GM21390 (cell line): ENCODE measurements around the gene CSNK1A1L.

Experiments
- ATAC-seq: cut with Tn5 transposase; IDR thresholded peaks from one replicate; pipeline ENCODE4 v1.9.1; 2021; ENCODE audit not compliant: unreplicated experiment

The CSNK1A1L gene

DNA sequence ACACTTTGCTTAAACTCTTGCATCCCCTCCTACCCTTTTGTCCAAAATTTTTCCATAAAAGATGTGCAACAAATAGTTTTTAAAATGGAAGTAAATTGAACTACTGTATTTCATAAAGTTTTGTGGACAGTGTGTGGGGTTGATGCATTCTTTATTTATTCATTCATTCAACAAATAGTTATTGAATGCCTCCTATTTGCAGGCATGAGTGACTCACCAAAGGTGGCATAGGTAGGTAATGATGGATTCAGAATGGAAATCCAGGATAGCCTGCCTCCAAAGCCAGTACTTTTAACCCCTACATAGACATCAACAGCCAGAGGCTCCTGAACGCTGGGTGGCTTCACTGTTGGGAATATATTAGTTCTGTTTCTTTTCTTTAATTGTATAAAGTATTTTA is 2.4 kb upstream of the CSNK1A1L start:
- ATAC-seq = no peak

DNA sequence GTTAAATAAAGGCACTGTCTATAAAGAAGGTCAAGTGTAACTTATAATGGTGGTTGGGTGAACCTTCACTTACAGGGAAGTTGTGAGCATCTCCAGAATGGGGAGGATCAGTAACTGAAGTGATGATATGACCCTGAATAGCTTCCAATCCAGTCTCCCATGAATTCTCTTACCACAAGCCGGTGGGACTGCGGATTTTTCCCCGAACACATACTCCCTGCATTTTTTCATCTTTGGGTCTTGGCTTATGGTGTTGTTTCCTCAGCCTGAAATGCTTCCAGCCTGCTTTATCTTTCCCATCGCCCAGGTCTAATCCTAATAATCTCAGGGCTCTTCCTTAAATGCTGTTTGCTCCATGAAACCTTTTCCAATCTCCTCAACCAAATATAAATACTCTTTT is 2.0 kb upstream of the CSNK1A1L start:
- no peak for ATAC-seq

DNA sequence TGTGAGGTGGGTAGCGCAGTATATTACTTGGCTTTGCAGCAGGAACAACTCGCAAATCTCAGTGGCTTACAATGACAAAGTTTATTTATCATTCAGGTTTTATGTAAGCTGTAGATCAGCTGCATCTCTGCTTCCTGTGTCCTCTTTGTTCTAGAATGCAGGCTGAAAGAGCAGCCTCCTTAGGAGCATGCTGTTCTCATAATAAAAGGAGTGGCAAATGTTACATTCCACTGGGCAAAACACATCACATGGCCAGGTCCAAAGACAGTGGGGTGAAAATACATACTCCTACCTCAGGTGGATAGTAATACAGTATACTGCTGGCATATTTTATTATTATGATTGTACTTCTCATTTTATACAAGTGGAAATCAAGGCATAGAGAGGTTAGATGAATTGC is 1.2 kb upstream of the CSNK1A1L start:
- ATAC-seq = no peak

DNA sequence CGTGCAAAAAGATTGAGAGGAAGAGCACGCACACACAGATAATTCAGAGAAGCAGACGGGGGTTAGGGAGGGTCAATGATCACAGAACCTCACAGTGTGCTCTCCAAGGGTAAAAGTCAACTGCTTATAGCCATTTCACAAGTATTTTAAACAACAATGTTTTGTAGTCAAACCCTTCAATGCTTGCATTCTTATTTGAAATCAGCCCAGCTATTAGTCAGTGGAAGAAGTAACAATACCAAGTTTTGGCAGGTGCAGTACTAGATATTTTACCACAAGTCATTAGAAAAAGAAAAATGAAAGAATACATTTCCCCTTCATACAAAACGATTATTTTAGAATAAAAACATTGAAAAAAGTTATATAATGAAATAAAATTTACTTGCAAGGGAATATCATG is 2.6 kb downstream of the CSNK1A1L start:
- no peak for ATAC-seq

DNA sequence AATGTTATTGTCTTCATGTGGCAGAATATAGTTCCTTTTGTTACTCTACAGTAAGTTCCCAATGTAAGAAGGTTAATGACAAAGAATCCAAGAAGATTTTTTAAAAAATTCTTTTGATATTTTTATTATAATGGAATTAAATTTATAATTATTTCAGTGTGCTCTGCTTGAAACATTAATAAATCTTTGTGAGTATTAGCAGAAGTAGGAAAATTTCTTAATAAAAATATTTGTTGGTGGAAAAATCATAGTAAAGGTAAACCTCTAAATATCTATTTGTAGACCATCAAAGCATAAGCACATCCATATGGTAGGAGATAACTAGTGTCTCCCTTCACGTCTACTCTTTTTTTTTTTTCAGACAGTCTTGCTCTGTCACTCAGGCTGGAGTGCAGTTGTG is 4.3 kb downstream of the CSNK1A1L start:
- ATAC-seq = no peak

GRCh38 chr13:37100731-37101130 is 4.7 kb downstream of the CSNK1A1L start:
- ATAC-seq = no peak

DNA sequence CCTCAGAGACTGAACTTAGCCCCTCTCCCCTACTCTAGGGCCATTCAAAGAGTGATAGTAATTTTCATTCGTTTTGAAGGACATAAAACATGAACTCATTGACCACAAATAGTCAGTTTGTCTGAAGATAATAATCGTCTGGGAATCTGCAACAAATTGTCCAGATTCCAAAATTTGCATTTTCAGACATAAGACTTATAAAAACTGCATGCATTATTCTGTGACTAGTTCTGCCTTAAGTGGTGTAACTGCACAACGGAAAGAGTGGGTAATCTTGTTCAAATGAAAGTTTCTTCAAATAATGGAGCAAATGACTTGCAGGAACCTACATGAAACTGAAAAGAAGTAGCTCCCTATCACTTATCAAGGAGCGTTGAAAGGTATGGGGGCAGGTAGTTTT is 8.4 kb downstream of the CSNK1A1L start:
- ATAC-seq = no peak

DNA sequence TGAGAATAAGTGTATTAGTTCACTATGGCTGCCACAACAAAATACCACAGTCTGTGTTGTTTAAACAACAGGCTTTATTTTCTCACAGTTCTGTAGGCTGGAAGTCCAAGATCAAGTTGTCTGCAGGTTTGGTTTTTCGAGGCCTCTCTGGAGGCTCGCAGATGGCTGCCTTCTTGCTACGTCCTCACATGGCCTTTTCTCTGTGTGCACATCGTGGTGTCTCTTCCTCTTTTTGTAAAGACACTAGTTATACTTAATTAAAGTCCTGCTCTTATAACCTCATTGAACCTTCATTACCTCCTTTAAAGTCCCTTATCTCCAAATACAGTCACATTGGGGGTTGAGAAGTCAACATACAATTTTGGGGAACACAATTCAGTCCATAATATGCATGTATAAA is 10.6 kb downstream of the CSNK1A1L start:
- no peak for ATAC-seq

- ATAC-seq = no peak
These were observed 11.4 kb downstream of the CSNK1A1L start for GRCh38 chr13:37094099-37094498.

DNA sequence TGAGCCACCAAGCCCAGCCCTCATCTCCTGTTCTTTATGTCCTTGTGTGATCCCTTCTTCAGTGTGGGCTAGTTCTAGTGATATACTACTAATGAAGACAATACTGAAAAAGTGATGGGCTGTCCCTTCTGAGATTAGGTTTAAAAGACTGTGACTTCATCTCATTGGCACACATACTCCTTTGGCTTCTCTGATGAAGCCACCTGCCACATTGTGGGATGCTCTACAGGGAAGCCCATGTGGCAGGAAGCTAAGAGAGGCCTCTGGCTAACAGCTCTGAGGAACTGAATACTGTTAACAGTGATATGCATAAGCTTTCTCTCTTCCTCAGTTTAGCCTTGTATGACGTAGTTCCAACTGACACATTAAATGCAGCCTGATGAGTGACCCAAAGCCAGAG is 13.6 kb downstream of the CSNK1A1L start:
- no peak for ATAC-seq

GRCh38 chr13:37090912-37091311 is 14.6 kb downstream of the CSNK1A1L start:
- ATAC-seq = no peak

GRCh38 chr13:37089495-37089894 is 16.0 kb downstream of the CSNK1A1L start:
- ATAC-seq = no peak

- ATAC-seq = no peak
These were observed 18.0 kb downstream of the CSNK1A1L start for GRCh38 chr13:37087486-37087885.

DNA sequence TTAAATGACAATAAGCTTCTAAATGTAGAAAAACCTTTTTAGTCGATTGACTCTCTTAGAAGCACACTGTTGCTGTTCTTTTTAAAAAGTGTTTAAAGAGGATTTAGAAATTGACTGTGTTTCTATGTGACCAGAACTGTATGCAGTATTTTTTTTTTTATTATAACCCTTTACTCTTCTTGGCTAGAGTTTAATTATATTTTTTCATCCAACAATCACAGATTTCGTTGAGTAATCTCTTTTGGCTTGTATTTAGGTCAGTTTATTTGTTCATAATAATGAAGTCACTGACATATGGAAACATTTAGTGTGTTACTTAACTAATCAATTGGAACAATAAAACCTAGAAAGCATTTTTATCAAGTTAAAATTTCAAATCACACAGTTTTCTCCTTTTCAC is 19.9 kb downstream of the CSNK1A1L start:
- ATAC-seq = no peak

GRCh38 chr13:37076818-37077217 is 28.6 kb downstream of the CSNK1A1L start:
- ATAC-seq = no peak

DNA sequence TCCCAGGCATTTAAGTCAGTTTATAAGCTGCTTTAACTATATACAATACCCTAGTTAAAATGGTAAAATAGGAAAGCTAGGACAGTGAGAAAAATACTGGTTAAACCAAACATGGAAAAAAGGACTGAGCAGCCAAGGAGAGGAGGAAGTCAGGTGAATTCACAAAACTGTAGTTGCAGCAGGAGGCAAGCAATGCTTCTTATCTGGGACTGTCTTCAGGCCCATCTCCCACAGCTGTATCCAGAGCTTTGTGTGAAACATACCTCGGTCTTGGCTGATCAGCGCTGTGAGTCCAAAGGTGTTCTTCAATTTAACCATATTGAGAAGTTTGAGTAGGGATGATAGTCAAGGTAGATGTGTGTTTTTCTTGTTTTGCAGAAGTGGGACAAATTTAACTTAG is 30.3 kb downstream of the CSNK1A1L start:
- ATAC-seq = no peak

- ATAC-seq = no peak
These were observed 30.8 kb downstream of the CSNK1A1L start for GRCh38 chr13:37074703-37075102.

- no peak for ATAC-seq
These were observed 33.4 kb downstream of the CSNK1A1L start for GRCh38 chr13:37072024-37072423.

DNA sequence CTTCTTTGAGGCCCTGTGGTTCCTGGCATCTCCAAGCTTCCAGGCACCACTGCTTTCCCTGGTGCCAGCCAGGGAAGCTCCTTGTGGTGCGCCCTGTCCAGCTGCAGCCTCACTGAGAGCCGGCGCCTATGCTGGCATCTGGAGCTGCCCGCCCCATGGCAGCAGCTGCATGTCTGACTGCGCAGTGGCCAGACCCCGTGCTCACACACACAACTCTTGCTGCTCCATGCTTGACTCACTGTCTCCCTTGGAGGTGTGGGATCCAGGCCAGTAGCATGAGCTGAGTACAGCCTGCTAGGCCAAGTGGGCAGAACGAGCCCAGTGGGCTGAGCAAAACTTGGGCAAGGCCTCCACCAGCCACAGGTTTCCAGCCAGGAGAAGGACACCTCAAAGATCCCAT is 34.5 kb downstream of the CSNK1A1L start:
- no peak for ATAC-seq

DNA sequence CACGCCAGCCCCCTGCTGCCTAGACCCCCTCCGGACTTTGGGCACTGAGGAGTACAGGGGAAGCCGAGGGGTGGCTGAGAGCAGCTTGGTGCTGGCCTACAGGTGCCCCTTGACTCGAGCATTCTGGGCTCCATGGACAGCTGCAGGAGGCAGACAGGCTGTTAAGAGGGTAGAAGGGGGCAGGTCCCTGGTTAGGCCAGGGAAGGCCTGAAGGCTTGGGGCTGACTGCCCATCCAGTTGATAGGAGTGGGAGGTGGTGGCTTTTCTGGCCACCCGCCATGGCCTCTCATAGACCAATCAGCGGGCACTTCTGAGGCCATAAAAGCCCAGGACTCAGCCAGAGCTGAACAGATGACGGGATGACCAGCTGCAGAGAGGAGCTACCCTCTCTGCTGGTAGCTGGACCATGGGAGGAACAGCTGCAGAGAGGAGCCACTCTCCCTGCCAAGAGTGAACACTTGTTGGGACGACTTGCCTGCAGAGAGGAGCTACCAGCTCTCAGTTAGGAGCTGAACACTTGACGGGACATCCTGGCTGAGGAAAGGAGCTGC is 35.2 kb downstream of the CSNK1A1L start:
- no peak for ATAC-seq

DNA sequence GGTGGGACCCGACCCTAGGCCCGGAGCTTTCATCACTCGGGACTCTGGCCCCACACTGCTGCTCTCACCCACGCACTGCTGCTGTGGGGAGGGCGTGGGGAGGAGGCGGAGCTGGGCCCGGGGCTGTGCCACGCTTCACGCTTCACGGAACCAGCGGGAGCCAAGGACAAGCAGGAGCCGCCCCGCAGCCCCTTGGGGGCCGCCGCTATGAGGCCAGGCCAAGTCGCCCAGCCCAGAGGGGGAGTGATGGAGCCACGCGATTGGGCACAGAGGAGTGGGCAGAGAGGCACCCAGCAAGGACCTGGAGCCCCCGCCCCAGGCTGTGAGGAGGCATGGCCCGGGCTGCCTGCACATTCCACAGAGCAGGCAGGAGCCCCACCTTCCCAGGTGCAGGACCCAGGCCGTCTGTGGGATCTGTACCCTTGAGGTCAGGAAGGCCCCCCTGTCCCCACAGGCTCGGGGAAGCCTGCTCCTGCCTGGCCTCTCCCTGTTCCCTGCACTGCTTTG is 35.8 kb downstream of the CSNK1A1L start:
- ATAC-seq = no peak

- no peak for ATAC-seq
These were observed 36.5 kb downstream of the CSNK1A1L start for GRCh38 chr13:37068962-37069361.

- peak; percentile 53 for ATAC-seq
These were observed 37.6 kb downstream of the CSNK1A1L start for GRCh38 chr13:37067874-37068273.
